Measurements from ENCODE around the gene GSDME.

GRCh38 chr7:24729365-24730017 lies 27.8 kb downstream of the GSDME start:
- TF ChIP-seq CTCF (IDR thresholded peaks at IDR 0.05): no peak
- TF ChIP-seq POLR2AphosphoS5 (IDR thresholded peaks at IDR 0.05; ENCODE audit: low read depth, low read length): no peak
